ENCODE measurements around the gene RASD2. TPM values are rescaled to one million over a fixed set of nuclear protein-coding genes. Genes with fewer than 3 reads are reported as not detected.

The RASD2 gene
- total RNA-seq, 1 experiment from 2014 or later = 3.1 TPM

DNA sequence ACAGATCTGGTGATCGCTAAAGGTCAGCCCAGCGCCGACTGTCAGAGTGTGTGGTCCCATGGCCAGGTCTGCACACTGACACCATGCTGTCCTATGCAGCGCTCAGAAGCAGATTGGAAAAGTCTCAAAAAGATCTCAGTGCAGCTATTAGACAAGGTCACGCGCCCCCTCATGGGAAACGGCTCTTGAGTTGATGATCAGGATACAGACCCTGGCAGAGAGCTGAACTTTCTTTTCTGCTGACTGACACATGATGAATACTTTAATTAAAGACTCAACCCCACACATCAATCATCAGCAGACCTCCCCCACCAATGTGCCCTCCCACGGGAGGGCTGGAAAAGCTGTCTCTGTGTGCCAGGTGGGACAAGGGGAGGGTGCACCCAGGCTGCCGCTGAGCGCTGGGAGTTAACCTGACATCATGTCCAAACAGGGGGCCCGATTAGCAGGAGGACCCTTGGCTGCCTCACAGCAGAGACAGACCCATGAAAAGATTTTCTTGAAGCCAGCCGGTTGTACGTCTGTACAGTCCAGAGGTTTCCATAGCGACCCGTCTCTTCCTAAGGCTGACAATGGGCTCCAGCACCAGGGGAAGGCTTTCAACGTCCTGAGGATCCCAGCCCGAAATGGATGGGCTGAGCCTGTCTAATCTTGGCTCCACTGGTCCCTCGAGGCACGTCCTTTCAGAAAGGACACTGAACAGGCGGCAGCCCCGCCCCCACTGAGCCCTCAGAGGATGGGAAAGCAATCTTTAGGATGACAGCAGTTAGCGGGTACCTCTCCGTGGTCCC is 26.9 kb downstream of the RASD2 start:
- Mint-ChIP-seq H3K4me1 (peaks cover 9% of the 10 kb centered on the region), H3K27me3 (ENCODE audit: low read depth) (no peaks in the 10 kb centered on the region), H3K9me3 (no peaks in the 10 kb centered on the region), H3K4me3 (no peak overlapping the region), H3K36me3 (no peaks in the 10 kb centered on the region), H3K27ac (no peak overlapping the region)
- TF ChIP-seq ZNF671 (CRISPR knock-in tag; IDR thresholded peaks at IDR 0.05) (no peak), OVOL2 (CRISPR knock-in tag; IDR thresholded peaks at IDR 0.05; ENCODE audit: borderline replicate concordance) (no peak), ZNF423 (CRISPR knock-in tag; IDR thresholded peaks at IDR 0.05) (no peak), FOXP1 (CRISPR knock-in tag; IDR thresholded peaks at IDR 0.05; ENCODE audit: borderline replicate concordance) (no peak), IRF2 (CRISPR knock-in tag; IDR thresholded peaks at IDR 0.05; ENCODE audit: borderline replicate concordance, low read depth) (no peak)
- TF ChIP-seq, protein P1, sequence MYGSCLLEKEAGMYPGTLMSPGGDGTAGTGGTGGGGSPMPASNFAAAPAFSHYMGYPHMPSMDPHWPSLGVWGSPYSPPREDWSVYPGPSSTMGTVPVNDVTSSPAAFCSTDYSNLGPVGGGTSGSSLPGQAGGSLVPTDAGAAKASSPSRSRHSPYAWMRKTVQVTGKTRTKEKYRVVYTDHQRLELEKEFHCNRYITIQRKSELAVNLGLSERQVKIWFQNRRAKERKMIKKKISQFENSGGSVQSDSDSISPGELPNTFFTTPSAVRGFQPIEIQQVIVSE (CRISPR knock-in tag; IDR thresholded peaks at IDR 0.05; ENCODE audit: borderline replicate concordance) = no peak
- TF ChIP-seq, protein P2, sequence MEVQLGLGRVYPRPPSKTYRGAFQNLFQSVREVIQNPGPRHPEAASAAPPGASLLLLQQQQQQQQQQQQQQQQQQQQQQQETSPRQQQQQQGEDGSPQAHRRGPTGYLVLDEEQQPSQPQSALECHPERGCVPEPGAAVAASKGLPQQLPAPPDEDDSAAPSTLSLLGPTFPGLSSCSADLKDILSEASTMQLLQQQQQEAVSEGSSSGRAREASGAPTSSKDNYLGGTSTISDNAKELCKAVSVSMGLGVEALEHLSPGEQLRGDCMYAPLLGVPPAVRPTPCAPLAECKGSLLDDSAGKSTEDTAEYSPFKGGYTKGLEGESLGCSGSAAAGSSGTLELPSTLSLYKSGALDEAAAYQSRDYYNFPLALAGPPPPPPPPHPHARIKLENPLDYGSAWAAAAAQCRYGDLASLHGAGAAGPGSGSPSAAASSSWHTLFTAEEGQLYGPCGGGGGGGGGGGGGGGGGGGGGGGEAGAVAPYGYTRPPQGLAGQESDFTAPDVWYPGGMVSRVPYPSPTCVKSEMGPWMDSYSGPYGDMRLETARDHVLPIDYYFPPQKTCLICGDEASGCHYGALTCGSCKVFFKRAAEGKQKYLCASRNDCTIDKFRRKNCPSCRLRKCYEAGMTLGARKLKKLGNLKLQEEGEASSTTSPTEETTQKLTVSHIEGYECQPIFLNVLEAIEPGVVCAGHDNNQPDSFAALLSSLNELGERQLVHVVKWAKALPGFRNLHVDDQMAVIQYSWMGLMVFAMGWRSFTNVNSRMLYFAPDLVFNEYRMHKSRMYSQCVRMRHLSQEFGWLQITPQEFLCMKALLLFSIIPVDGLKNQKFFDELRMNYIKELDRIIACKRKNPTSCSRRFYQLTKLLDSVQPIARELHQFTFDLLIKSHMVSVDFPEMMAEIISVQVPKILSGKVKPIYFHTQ (CRISPR knock-in tag; IDR thresholded peaks at IDR 0.05) = no peak
- TF ChIP-seq, protein P3, sequence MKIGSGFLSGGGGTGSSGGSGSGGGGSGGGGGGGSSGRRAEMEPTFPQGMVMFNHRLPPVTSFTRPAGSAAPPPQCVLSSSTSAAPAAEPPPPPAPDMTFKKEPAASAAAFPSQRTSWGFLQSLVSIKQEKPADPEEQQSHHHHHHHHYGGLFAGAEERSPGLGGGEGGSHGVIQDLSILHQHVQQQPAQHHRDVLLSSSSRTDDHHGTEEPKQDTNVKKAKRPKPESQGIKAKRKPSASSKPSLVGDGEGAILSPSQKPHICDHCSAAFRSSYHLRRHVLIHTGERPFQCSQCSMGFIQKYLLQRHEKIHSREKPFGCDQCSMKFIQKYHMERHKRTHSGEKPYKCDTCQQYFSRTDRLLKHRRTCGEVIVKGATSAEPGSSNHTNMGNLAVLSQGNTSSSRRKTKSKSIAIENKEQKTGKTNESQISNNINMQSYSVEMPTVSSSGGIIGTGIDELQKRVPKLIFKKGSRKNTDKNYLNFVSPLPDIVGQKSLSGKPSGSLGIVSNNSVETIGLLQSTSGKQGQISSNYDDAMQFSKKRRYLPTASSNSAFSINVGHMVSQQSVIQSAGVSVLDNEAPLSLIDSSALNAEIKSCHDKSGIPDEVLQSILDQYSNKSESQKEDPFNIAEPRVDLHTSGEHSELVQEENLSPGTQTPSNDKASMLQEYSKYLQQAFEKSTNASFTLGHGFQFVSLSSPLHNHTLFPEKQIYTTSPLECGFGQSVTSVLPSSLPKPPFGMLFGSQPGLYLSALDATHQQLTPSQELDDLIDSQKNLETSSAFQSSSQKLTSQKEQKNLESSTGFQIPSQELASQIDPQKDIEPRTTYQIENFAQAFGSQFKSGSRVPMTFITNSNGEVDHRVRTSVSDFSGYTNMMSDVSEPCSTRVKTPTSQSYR (CRISPR knock-in tag; IDR thresholded peaks at IDR 0.05) = no peak
- TF ChIP-seq, protein P4, sequence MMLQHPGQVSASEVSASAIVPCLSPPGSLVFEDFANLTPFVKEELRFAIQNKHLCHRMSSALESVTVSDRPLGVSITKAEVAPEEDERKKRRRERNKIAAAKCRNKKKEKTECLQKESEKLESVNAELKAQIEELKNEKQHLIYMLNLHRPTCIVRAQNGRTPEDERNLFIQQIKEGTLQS (CRISPR knock-in tag; conservative IDR thresholded peaks at IDR 0.05) = no peak
- TF ChIP-seq, protein P5, sequence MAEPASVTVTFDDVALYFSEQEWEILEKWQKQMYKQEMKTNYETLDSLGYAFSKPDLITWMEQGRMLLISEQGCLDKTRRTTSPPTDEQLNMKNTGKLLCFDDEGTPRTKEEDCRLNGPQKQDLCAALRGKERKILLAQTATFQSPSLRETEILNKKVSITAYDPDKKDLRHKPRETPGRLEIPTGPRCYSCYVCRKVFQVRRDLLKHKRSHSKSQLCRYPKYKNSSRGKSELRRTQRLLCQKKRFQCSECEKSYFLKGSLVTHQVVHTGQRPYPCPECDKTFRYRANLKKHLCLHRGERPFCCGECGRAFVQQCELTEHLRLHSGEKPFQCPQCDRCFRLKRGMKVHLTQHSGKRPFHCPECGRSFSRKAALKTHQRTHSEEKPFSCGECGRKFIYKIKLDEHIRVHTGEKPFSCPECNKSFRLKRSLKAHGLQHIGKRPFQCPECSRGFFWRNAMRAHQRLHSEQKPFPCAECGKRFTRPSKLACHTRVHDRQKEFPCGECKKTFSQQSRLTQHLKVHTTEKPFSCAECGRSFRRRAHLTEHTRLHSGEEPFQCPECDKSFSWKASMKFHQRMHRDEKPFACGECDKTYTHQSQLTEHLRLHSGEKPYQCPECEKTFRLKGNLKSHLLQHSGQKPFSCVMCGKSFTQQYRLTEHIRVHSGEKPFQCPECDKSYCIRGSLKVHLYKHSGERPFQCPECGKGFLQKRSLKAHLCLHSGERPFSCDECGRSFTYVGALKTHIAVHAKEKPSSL (CRISPR knock-in tag; conservative IDR thresholded peaks at IDR 0.05) = no peak
- TF ChIP-seq, protein P6, sequence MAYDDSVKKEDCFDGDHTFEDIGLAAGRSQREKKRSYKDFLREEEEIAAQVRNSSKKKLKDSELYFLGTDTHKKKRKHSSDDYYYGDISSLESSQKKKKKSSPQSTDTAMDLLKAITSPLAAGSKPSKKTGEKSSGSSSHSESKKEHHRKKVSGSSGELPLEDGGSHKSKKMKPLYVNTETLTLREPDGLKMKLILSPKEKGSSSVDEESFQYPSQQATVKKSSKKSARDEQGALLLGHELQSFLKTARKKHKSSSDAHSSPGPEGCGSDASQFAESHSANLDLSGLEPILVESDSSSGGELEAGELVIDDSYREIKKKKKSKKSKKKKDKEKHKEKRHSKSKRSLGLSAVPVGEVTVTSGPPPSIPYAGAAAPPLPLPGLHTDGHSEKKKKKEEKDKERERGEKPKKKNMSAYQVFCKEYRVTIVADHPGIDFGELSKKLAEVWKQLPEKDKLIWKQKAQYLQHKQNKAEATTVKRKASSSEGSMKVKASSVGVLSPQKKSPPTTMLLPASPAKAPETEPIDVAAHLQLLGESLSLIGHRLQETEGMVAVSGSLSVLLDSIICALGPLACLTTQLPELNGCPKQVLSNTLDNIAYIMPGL (CRISPR knock-in tag; IDR thresholded peaks at IDR 0.05) = no peak
- TF ChIP-seq, protein P7, sequence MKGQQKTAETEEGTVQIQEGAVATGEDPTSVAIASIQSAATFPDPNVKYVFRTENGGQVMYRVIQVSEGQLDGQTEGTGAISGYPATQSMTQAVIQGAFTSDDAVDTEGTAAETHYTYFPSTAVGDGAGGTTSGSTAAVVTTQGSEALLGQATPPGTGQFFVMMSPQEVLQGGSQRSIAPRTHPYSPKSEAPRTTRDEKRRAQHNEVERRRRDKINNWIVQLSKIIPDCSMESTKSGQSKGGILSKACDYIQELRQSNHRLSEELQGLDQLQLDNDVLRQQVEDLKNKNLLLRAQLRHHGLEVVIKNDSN (CRISPR knock-in tag; IDR thresholded peaks at IDR 0.05) = no peak
- TF ChIP-seq, protein P8, sequence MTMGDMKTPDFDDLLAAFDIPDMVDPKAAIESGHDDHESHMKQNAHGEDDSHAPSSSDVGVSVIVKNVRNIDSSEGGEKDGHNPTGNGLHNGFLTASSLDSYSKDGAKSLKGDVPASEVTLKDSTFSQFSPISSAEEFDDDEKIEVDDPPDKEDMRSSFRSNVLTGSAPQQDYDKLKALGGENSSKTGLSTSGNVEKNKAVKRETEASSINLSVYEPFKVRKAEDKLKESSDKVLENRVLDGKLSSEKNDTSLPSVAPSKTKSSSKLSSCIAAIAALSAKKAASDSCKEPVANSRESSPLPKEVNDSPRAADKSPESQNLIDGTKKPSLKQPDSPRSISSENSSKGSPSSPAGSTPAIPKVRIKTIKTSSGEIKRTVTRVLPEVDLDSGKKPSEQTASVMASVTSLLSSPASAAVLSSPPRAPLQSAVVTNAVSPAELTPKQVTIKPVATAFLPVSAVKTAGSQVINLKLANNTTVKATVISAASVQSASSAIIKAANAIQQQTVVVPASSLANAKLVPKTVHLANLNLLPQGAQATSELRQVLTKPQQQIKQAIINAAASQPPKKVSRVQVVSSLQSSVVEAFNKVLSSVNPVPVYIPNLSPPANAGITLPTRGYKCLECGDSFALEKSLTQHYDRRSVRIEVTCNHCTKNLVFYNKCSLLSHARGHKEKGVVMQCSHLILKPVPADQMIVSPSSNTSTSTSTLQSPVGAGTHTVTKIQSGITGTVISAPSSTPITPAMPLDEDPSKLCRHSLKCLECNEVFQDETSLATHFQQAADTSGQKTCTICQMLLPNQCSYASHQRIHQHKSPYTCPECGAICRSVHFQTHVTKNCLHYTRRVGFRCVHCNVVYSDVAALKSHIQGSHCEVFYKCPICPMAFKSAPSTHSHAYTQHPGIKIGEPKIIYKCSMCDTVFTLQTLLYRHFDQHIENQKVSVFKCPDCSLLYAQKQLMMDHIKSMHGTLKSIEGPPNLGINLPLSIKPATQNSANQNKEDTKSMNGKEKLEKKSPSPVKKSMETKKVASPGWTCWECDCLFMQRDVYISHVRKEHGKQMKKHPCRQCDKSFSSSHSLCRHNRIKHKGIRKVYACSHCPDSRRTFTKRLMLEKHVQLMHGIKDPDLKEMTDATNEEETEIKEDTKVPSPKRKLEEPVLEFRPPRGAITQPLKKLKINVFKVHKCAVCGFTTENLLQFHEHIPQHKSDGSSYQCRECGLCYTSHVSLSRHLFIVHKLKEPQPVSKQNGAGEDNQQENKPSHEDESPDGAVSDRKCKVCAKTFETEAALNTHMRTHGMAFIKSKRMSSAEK (CRISPR knock-in tag; IDR thresholded peaks at IDR 0.05; ENCODE audit: borderline replicate concordance) = no peak
- ChIA-PET POLR2A (interaction anchor here (0.9 kb wide), 1 partner anchor 12 kb away, joined by 3 read pairs; no protein-coding TSS in a partner anchor), CTCF (no interaction called here)
- ATAC-seq (no peak), DNase-seq (ENCODE audit: low spot score) (no peak)
